H1 (cell line): ENCODE data around the gene TLE4. TPM values are rescaled to one million over a fixed set of nuclear protein-coding genes. Genes with fewer than 3 reads are reported as not detected.

Experiments used
- HDAC2 ChIP-seq, 2 experiments: fragments of 300-600 bp in 1 of 2; sonication (generic) in 1 of 2; IDR thresholded peaks; 2 replicates each; pipeline ENCODE4 v1.6.1; 2011 to 2012; ENCODE audit warnings: low read depth in 2 of 2, low read length in 2 of 2, mild to moderate bottlenecking in 2 of 2, moderate library complexity in 2 of 2, borderline replicate concordance in 1 of 2, inconsistent platforms in 1 of 2
- TEAD4 ChIP-seq: IDR thresholded peaks from 2 replicates; pipeline ENCODE4 v1.6.1; 2012; ENCODE audit warnings: low read depth, low read length, inconsistent platforms, mixed read lengths
- polyA plus RNA-seq, 7 experiments: library from polyadenylated mRNA; depleted of rRNA in 3 of 7; stranded (reverse) in 5 of 7; unstranded in 2 of 7; fragments of >200 nt in 5 of 7; fragments of 200-250 nt in 2 of 7; gene quantifications; 1 replicate in 5 of 7; 2 replicates in 1 of 7; 4 replicates in 1 of 7; pipeline versions ENCODE4 v1.2.1 to v1.2.3, GENCODE V29; 2011 to 2013; ENCODE audit warnings: missing spikeins in 2 of 7, mixed read lengths in 2 of 7
- total RNA-seq: library from RNA; stranded (reverse); fragmentation: NEBNext Ultra II Directional; extraction: Animal tissue kit (Norgen Biotek cat#: 25700); gene quantifications from 2 replicates; pipeline ENCODE4 v1.2.1, GENCODE V29; 2021

Gene TLE4
- total and polyA plus RNA-seq, 2 of the 8 experiments (the other 6 are each of a cell fraction or from before 2014, with no cell fraction given): 32.4 to 36.9 TPM

GRCh38 chr9:79695531-79696175, 123.9 kb downstream of the TLE4 start (continued):
- TF ChIP-seq HDAC2 (IDR thresholded peaks at IDR 0.05; ENCODE audit: borderline replicate concordance in 1 of 2, low read depth in 2 of 2, low read length in 2 of 2): no peak
- TF ChIP-seq TEAD4: no peak
